Liver (tissue), 9 donors: ENCODE results near the gene CLK3. TPM values are rescaled to one million over a fixed set of nuclear protein-coding genes. Genes with fewer than 3 reads are reported as not detected.

Experiments
- DNase-seq: peaks from one replicate; pipeline ENCODE4 v3.0.0-alpha.2; 2017; ENCODE audit warnings: low spot score
- H3K27ac ChIP-seq, 2 donors: one replicate each; pipeline ENCODE4 v1.7.0; 2013; ENCODE audit warnings: inconsistent platforms in 2 of 2, low read length in 2 of 2, control low read depth in 1 of 2, low read depth in 1 of 2, mild to moderate bottlenecking in 1 of 2
- H3K27me3 ChIP-seq, 4 donors: one replicate each; pipeline versions ENCODE4 v1.6.1 to v1.7.0; 2013; ENCODE audit warnings: low read length in 3 of 4, inconsistent platforms in 1 of 4, mild to moderate bottlenecking in 1 of 4, moderate library complexity in 1 of 4; ENCODE audit not compliant: control insufficient read depth in 4 of 4, insufficient read depth in 4 of 4
- H3K36me3 ChIP-seq, 4 donors: one replicate each; pipeline versions ENCODE4 v1.6.1 to v1.7.0; 2013; ENCODE audit warnings: low read length in 3 of 4, mild to moderate bottlenecking in 3 of 4, low read depth in 1 of 4, moderate library complexity in 1 of 4; ENCODE audit not compliant: control insufficient read depth in 4 of 4, insufficient read depth in 3 of 4
- H3K4me1 ChIP-seq, 4 donors: one replicate each; pipeline versions ENCODE4 v1.6.1 to v1.7.0; 2013; ENCODE audit warnings: low read length in 3 of 4, mild to moderate bottlenecking in 3 of 4, moderate library complexity in 1 of 4; ENCODE audit not compliant: control insufficient read depth in 4 of 4, insufficient read depth in 4 of 4
- H3K4me3 ChIP-seq, 3 donors: one replicate each; pipeline versions ENCODE4 v1.6.1 to v1.7.0; 2013; ENCODE audit warnings: low read length in 3 of 3, control low read depth in 1 of 3, low read depth in 1 of 3, mild to moderate bottlenecking in 1 of 3
- H3K9ac ChIP-seq, 2 donors: one replicate each; pipeline ENCODE4 v1.7.0; 2013; ENCODE audit warnings: low read length in 2 of 2, mild to moderate bottlenecking in 2 of 2, moderate library complexity in 2 of 2, control low read depth in 1 of 2, low read depth in 1 of 2
- H3K9me3 ChIP-seq, 4 donors: one replicate each; pipeline versions ENCODE4 v1.6.1 to v1.7.0; 2013; ENCODE audit warnings: low read length in 3 of 4; ENCODE audit not compliant: control insufficient read depth in 4 of 4
- EGR1 ChIP-seq, 2 donors: IDR thresholded peaks; 2 replicates each; pipeline ENCODE4 v1.6.1; 2016 to 2018; ENCODE audit warnings: antibody characterized with exemption in 2 of 2, low read depth in 2 of 2
- FOXA1 ChIP-seq: IDR thresholded peaks from 2 replicates; pipeline ENCODE4 v1.6.1; 2016; ENCODE audit warnings: antibody characterized with exemption
- FOXA2 ChIP-seq: IDR thresholded peaks from 2 replicates; pipeline ENCODE4 v1.6.1; 2016; ENCODE audit warnings: antibody characterized with exemption
- GABPA ChIP-seq, 2 donors: IDR thresholded peaks in 1 of 2; conservative IDR thresholded peaks in 1 of 2; 2 replicates each; pipeline ENCODE4 v1.6.1; 2016; ENCODE audit warnings: antibody characterized with exemption in 2 of 2, mild to moderate bottlenecking in 1 of 2, moderate library complexity in 1 of 2
- HNF4A ChIP-seq, 2 donors: conservative IDR thresholded peaks; 2 replicates each; pipeline ENCODE4 v1.6.1; 2016; ENCODE audit warnings: antibody characterized with exemption in 2 of 2, mild to moderate bottlenecking in 2 of 2
- HNF4G ChIP-seq: IDR thresholded peaks from 2 replicates; pipeline ENCODE4 v1.6.1; 2016; ENCODE audit warnings: antibody characterized with exemption
- JUND ChIP-seq, 2 donors: IDR thresholded peaks; 2 replicates each; pipeline ENCODE4 v1.6.1; 2016; ENCODE audit warnings: antibody characterized with exemption in 2 of 2
- RXRA ChIP-seq, 2 donors: IDR thresholded peaks; 2 replicates each; pipeline ENCODE4 v1.6.1; 2017 to 2018; ENCODE audit warnings: antibody characterized with exemption in 2 of 2, mild to moderate bottlenecking in 1 of 2
- SP1 ChIP-seq: IDR thresholded peaks from 2 replicates; pipeline ENCODE4 v1.6.1; 2018; ENCODE audit warnings: antibody characterized with exemption, mild to moderate bottlenecking
- TAF1 ChIP-seq: conservative IDR thresholded peaks from 2 replicates; pipeline ENCODE4 v1.6.1; 2016; ENCODE audit warnings: antibody characterized with exemption, mild to moderate bottlenecking
- YY1 ChIP-seq: IDR thresholded peaks from 2 replicates; pipeline ENCODE4 v1.6.1; 2016; ENCODE audit warnings: antibody characterized with exemption, mild to moderate bottlenecking
- WGBS: extraction: QIAGEN DNeasy Blood & Tissue Kit; methylation state at CpG from one replicate; pipeline ENCODE4 v1.1.7; 2013; 5-methylcytosine and 5-hydroxymethylcytosine counted together
- polyA plus RNA-seq, 2 donors: library from polyadenylated mRNA; stranded (reverse) in 1 of 2; unstranded in 1 of 2; fragments of 200-250 nt in 1 of 2; fragments of >200 nt in 1 of 2; fragmentation: Nextera tagmentation in 1 of 2; extraction: Ambion mirVana in 1 of 2; gene quantifications; one replicate each; pipeline versions ENCODE4 v1.2.1 to v1.2.3, GENCODE V29; 2013 to 2015
- total RNA-seq, 2 donors: library from RNA; depleted of rRNA; stranded (reverse); fragments of >200 nt; gene quantifications; one replicate each; pipeline ENCODE4 v1.2.3, GENCODE V29; 2014
- TF ChIP-seq, protein P1 (sequence below): fragments of 150-350 bp; IDR thresholded peaks from 2 replicates; pipeline ENCODE4 v1.5.1; 2017; ENCODE audit warnings: improper control_type of control experiment, low read depth, low read length; ENCODE audit not compliant: missing input control
- TF ChIP-seq, protein P2 (sequence below): IDR thresholded peaks from 2 replicates; pipeline ENCODE4 v1.6.1; 2016; ENCODE audit warnings: antibody characterized with exemption
- TF ChIP-seq, protein P3 (sequence below): IDR thresholded peaks from 2 replicates; pipeline ENCODE4 v1.6.1; 2016; ENCODE audit warnings: antibody characterized with exemption
- donor health status: healthy.
- donor health status: healthy.
- donor health status: healthy.
- donor health status: healthy.
- donor health status: healthy.

Gene CLK3
- total and polyA plus RNA-seq, 4 donors, result 20.1 to 66.8 (median 28.4) TPM

DNA sequence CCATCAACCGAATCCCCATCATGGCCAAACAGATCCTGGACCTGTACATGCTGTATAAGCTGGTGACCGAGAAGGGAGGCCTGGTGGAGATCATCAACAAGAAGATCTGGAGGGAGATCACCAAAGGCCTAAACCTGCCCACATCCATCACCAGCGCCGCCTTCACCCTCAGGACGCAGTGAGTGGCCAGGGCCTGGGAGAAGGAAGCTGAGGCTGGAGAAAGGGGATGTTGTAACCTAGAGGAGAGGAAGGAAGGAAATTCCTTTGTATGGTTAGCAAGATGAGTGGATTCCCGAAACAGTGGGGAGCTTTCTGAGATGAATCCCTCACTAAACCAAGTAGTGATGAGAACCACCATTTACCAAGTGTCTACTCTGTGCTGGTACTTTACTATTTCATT lies 25.8 kb upstream of the CLK3 start:
- H3K27ac ChIP-seq, result no peak overlapping the region
- no peaks in the 10 kb centered on the region for H3K9me3 ChIP-seq
- TF ChIP-seq, protein P1, sequence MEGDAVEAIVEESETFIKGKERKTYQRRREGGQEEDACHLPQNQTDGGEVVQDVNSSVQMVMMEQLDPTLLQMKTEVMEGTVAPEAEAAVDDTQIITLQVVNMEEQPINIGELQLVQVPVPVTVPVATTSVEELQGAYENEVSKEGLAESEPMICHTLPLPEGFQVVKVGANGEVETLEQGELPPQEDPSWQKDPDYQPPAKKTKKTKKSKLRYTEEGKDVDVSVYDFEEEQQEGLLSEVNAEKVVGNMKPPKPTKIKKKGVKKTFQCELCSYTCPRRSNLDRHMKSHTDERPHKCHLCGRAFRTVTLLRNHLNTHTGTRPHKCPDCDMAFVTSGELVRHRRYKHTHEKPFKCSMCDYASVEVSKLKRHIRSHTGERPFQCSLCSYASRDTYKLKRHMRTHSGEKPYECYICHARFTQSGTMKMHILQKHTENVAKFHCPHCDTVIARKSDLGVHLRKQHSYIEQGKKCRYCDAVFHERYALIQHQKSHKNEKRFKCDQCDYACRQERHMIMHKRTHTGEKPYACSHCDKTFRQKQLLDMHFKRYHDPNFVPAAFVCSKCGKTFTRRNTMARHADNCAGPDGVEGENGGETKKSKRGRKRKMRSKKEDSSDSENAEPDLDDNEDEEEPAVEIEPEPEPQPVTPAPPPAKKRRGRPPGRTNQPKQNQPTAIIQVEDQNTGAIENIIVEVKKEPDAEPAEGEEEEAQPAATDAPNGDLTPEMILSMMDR, result no peak
- TF ChIP-seq SP1, result no peak
- no peak for TF ChIP-seq HNF4G
- TF ChIP-seq YY1, result no peak
- TF ChIP-seq EGR1 (IDR thresholded peaks at IDR 0.05; ENCODE audit: low read depth in 2 of 2), result no peak
- TF ChIP-seq FOXA1, result no peak
- TF ChIP-seq, protein P2, sequence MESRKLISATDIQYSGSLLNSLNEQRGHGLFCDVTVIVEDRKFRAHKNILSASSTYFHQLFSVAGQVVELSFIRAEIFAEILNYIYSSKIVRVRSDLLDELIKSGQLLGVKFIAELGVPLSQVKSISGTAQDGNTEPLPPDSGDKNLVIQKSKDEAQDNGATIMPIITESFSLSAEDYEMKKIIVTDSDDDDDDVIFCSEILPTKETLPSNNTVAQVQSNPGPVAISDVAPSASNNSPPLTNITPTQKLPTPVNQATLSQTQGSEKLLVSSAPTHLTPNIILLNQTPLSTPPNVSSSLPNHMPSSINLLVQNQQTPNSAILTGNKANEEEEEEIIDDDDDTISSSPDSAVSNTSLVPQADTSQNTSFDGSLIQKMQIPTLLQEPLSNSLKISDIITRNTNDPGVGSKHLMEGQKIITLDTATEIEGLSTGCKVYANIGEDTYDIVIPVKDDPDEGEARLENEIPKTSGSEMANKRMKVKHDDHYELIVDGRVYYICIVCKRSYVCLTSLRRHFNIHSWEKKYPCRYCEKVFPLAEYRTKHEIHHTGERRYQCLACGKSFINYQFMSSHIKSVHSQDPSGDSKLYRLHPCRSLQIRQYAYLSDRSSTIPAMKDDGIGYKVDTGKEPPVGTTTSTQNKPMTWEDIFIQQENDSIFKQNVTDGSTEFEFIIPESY, result no peak
- TF ChIP-seq JUND (IDR thresholded peaks at IDR 0.05), result no peak
- TF ChIP-seq RXRA (IDR thresholded peaks at IDR 0.05), result no peak
- TF ChIP-seq TAF1, result no peak
- TF ChIP-seq GABPA (IDR thresholded peaks at IDR 0.05 in 1 of 2, conservative IDR thresholded peaks at IDR 0.05 in 1 of 2), result no peak
- no peaks in the 10 kb centered on the region for H3K4me1 ChIP-seq
- DNase-seq, result no peak
- no peak overlapping the region for H3K4me3 ChIP-seq
- peaks cover 0 to 31% (median 19%) of the 10 kb centered on the region in 4 donors for H3K36me3 ChIP-seq
- WGBS, result 87% methylated on average over 6 of the region's 6 CpGs
- H3K9ac ChIP-seq, result no peak overlapping the region
- no peaks in the 10 kb centered on the region for H3K27me3 ChIP-seq

DNA sequence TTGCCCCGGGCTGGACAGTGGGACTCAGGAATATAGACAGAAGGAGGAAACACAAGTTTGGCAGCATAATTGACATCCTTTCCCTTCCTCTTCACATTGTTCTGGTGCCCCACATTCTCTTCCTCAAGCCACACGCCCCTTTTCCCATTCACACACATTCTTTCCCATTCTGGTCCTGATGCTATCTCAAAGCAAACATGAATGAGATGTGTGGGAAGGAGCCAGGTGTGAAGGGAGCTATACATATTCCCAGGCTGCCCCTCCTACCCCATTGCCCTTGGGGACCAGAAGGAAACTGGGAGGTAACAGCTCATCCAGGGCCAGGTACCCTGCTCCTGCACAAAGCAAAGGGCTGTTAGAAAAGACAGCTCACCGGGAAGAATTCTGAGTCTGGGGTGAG lies 23.4 kb upstream of the CLK3 start:
- DNase-seq, result no peak
- H3K36me3 ChIP-seq, result peaks cover 0 to 29% (median 17%) of the 10 kb centered on the region in 4 donors
- no peak overlapping the region for H3K9ac ChIP-seq
- H3K9me3 ChIP-seq, result no peaks in the 10 kb centered on the region
- H3K27ac ChIP-seq, result no peak overlapping the region
- no peak overlapping the region for H3K4me3 ChIP-seq
- 91% methylated on average over 3 of the region's 3 CpGs for WGBS
- no peaks in the 10 kb centered on the region for H3K4me1 ChIP-seq
- no peaks in the 10 kb centered on the region for H3K27me3 ChIP-seq
- TF ChIP-seq, protein P3, sequence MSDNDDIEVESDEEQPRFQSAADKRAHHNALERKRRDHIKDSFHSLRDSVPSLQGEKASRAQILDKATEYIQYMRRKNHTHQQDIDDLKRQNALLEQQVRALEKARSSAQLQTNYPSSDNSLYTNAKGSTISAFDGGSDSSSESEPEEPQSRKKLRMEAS, result no peak
- TF ChIP-seq EGR1 (IDR thresholded peaks at IDR 0.05; ENCODE audit: low read depth in 2 of 2) (no peak), JUND (IDR thresholded peaks at IDR 0.05) (no peak), HNF4G (no peak), SP1 (no peak), FOXA2 (no peak), HNF4A (conservative IDR thresholded peaks at IDR 0.05) (no peak), GABPA (IDR thresholded peaks at IDR 0.05 in 1 of 2, conservative IDR thresholded peaks at IDR 0.05 in 1 of 2) (no peak)
- TF ChIP-seq, protein P1, result no peak
